HG03025 (cell line): ENCODE data around the gene ELAVL3.
"Not testable (repeated sequence)": the region's sequence is repeated elsewhere in the genome, so short reads cannot be mapped to it uniquely, and the experiment has no call there.

Experiments
- ATAC-seq: cut with Tn5 transposase; IDR thresholded peaks from one replicate; pipeline ENCODE4 v1.9.1; 2021; ENCODE audit warnings: mild to moderate bottlenecking, moderate library complexity; ENCODE audit not compliant: unreplicated experiment, low FRiP score

ELAVL3 gene

DNA sequence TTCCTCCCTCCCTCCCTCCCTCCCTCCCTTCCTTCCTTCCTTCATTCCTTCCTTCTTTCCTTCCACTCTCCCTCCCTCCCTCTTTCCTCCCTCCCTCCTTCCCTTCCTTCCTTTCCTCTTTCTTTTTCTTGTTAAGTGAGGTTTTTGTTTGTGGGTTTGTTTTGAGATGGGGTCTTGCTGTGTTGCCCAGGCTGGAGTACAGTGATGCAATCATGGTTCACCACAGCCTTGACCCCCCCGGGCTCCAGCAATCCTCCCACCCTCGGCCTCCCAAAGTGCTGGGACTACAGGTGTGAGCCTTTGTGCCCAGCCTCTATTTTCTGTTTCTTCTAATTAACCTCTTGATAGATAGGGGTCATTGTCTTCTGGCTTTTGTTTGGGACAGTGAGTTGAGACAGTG is 19.4 kb downstream of the ELAVL3 start:
- no peak for ATAC-seq

- ATAC-seq, result no peak
Measured at GRCh38 chr19:11460207-11460606, 20.6 kb downstream of the ELAVL3 start.

DNA sequence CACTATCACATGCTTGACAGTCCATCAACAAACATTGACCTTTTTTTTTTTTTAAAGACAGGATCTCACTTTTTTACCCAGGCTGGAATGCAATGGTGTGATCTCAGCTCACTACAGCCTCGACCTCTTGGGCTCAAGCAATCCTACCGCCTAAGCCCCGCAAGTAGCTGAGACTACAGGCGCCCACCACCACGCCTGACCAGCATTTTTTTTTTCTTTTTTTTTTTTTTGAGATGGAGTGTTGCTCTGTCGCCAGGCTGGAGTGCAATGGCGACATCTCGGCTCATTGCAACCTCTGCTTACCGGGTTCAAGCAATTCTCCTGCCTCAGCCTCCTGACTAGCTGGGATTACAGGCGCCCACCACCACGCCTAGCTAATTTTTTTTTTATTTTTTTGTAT is 21.9 kb downstream of the ELAVL3 start:
- ATAC-seq, result not testable (repeated sequence)

GRCh38 chr19:11458236-11458900 is 22.5 kb downstream of the ELAVL3 start:
- ATAC-seq, result no peak

DNA sequence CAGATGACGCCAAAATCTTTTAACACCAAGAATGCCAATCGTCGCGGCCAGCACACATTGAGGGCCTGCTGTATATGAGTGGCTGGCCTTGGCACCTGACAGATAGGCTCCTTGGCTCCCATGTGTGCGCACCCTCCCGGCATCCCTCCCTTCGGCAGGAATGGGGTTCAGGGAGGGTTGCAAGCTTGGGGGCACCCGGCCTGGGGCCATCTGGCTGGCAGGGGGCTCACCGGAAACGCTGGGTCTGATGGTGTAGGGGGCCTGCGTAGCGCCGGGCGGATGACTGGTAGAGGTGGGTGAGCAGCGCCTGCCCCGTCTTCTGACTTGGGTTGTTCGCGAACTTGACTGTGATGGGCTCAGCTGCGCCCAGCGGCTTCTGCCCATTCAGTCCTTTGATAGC is 23.0 kb downstream of the ELAVL3 start:
- no peak for ATAC-seq

DNA sequence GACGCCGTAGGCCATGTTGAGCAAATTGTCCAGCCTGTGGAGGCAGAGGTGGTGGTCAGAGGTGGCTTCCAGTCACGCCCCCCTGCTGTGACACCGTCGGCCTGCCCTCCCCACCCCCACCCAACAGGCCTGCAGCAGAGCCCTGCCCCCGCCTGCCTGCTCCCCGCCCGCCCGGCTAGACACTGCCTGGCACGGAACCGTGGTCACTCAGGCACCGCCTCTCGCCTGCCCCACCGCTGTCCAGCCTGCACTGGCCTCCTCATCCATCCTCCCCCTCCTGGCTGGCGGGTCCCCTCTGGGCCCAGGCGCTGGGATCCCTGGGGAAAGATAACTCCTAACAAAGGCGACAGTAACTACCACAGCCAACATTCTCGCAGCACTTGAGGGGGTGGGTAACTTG is 23.7 kb downstream of the ELAVL3 start:
- no peak for ATAC-seq

DNA sequence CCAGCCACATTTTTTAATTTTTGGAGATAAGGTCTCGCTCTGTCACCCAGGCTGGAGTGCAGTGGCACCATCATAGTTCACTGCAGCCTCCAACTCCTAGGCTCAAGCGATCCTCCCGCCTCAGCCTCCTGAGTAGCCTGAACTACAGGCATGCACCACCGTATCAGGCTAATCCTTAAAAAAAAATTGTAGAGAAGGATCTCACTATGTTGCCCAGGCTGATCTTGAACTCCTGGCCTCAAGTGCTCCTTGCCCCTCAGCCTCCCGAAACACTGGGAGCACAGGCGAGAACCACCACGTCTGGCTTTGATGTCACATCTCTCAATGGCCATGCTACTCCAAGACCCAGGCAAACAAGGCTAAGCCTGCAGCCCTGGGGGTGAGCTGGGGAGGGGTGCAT is 24.2 kb downstream of the ELAVL3 start:
- no peak for ATAC-seq

- not testable (repeated sequence) for ATAC-seq
Measured at GRCh38 chr19:11455233-11455554, 25.7 kb downstream of the ELAVL3 start.

GRCh38 chr19:11453468-11454341 is 27.1 kb downstream of the ELAVL3 start:
- ATAC-seq, result no peak

DNA sequence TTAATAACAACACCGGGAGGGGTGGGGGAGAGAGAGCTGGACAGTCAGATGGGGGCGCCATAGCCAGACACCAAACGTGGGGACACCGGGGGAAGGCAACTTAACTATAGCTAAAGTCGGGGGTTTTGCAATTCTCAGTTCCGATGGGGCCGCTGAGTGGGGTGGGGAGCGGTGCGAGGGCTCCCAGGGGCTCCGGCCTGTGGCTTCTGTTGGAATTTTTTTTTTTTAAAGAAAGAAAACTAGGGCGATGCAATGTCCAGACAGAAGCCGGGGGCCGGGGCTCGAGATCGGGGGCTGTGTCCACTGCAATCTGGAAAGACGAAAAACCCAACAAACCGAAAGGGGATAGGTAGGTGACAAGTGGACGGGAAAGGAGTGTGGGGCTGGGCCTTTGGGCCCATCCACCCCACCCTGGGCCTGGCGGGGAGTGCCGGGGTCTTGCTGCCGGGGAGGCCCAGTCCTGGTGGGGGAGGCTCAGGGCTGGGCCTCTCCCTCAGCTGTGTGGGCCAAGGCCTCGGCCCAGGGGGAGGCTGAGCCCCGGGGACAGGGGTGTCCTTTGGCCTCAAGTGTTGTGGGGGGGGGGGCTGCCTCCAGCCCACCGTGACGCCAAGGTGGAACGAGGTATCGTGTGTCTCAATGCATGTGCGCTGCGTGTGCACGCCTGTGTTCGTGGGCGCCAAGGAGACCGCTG is 28.1 kb downstream of the ELAVL3 start:
- no peak for ATAC-seq

GRCh38 chr19:11451871-11452619 is 28.8 kb downstream of the ELAVL3 start:
- no peak for ATAC-seq

DNA sequence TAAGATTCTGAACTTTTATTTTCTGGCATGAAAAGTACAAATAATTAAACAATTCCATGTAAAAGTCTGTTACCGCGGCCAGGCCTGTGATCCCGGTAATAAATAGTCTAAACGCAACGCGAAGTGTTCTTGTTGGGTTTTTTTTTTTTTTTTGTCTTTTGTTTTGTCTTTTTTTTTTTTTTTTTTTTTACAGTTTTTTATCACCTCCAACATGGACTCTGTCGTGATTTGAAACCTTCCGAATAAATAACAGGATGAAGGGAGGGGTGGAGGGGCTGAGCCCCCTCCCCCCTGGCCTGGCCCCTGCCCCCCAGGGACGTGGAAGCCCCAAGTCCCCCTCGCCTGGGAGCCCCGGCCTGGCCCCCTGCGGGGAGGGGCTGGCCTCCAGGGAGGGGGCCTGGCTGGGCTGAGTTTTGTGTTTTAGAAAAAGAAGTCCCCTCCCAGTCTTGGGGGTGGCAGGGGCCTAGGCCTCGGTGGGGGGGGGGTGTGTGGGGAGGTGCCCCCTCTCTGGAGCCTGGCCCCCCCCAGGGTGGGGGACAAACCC is 29.4 kb downstream of the ELAVL3 start:
- no peak for ATAC-seq

DNA sequence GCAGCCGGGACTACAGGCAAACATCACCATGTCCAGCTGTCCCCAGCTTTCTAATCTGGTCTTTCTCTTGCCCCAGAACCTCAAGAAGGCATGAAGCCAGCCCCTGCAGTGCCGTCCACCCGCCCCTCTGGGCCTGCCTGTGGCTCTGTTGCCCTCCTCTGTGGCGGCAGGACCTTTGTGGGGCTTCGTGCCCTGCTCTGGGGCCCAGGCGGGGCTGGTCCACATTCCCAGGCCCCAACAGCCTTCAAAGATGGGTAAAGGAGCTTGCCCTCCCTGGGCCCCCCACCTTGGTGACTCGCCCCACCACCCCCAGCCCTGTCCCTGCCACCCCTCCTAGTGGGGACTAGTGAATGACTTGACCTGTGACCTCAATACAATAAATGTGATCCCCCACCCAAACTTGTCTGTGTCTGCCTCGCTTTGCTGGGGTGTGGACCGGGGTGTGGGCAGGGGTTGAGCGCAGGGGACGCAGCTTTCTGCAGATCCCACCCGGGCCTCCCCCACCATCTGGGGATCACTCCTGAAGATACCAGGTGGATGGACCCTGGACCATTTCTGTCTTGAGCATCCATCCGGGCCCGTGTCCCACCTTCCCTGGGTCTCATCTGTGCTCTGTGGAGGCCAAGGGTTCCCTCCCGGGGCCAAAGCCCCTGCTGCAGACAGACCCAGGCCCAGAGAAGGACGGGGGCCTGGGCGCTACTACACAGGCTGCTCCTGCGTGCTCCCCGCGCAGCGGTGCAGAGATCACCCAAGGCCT is 30.1 kb downstream of the ELAVL3 start:
- ATAC-seq, result no peak

DNA sequence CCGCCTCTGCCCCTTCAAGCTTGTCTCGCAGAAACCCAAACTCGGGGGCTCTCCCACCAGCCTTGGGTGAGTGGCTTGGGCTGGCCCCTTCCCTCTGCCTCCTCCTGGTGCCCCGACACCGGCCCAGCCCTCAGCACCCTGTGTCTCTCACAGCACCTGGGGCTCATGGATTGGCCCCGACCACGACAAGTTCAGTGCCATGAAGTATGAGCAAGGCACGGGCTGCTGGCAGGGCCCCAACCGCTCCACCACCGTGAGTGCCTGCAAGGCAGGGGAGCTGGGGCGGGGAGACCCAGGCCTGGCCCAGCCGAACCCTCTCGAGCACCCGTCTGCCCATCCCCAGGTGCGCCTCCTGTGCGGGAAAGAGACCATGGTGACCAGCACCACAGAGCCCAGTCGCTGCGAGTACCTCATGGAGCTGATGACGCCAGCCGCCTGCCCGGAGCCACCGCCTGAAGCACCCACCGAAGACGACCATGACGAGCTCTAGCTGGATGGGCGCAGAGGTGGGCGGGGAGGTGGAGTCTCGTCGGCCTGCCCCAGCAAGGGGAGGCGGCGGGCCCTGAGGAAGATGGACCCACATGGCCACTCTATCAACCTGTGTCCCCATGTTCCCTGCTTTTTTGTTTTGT is 31.8 kb downstream of the ELAVL3 start:
- no peak for ATAC-seq

DNA sequence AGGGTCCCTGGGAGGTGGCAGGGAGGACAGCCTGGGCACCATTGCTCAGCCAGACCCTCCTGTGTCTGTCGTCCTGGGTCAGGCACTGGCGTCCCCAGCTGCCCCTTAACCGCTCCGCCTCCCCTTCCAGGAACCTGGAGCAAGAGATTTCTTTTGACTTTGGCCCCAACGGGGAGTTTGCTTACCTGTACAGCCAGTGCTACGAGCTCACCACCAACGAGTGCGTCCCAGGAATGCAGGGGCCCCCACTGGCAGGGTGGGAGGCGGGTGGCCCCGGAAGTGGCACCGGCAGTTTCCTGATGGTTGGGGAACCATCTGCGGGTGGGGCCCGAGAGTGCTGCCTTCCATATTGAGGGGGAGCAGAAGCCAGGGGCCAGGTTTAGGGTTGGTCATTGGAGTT is 32.4 kb downstream of the ELAVL3 start:
- no peak for ATAC-seq

GRCh38 chr19:11447347-11448262 is 33.2 kb downstream of the ELAVL3 start:
- ATAC-seq, result no peak

DNA sequence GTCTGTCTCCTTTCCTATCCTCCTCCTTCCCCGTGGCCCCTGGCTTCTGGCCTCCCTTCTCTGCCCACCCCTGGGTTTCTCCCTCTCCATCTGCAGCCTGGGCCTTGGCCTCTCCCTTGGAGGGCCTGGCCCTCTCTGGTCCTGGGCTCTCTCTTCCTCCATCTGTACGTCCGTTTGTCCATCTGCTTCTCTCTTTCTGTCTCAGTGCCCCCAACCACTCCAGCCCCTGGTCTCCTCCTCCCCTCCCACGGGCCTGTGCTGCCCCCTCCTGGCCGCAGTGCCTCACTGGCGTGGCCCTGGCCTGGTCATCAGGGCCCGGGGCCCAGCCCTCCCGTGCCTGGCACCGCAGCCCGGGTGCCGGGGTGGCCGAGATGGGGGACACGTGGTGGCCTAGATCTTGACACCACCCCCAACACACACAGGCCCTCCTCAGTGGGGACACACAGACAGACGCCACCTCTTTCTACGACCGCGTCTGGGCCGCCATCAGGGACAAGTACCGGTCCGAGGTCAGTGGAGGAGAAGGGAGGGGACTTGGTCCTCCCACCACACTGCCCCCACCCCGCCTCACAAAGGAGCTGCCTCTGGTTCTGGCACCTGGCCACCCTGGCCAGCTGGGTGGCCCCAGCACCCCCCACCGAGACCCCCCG is 34.1 kb downstream of the ELAVL3 start:
- ATAC-seq, result no peak

GRCh38 chr19:11446271-11446651 is 34.6 kb downstream of the ELAVL3 start:
- ATAC-seq, result no peak
